SK-N-SH treated with all-trans-retinoic acid at 6 μM for 48 hours (cell line): ENCODE results near the gene RCAN1.

Source experiments
- ATAC-seq: fragments of 200-7000 bp; cut with Tn5 transposase; 3 replicates; pipeline ENCODE4 v1.9.1; 2020; ENCODE audit warnings: mild to moderate bottlenecking, moderate library complexity
- ARNTL ChIP-seq: fragments of 450-650 bp; formaldehyde crosslinking; IDR thresholded peaks from 2 replicates; pipeline ENCODE4 v1.5.0; 2020; ENCODE audit warnings: low read depth, mild to moderate bottlenecking, moderate library complexity, borderline replicate concordance
- BACH2 ChIP-seq: fragments of 250-450 bp; sonication (Bioruptor Pico); IDR thresholded peaks from 2 replicates; pipeline ENCODE4 v1.9.0; 2021; ENCODE audit warnings: mild to moderate bottlenecking, borderline replicate concordance
- CSDC2 ChIP-seq: fragments of 250-450 bp; sonication (Bioruptor Pico); IDR thresholded peaks from 2 replicates; pipeline ENCODE4 v1.5.0; 2020; ENCODE audit warnings: mild to moderate bottlenecking, moderate library complexity
- ESRRG ChIP-seq: fragments of 250-450 bp; sonication (Bioruptor Pico); IDR thresholded peaks from 2 replicates; pipeline ENCODE4 v1.6.1; 2021; ENCODE audit warnings: mild to moderate bottlenecking
- GLIS3 ChIP-seq: fragments of 250-450 bp; sonication (Bioruptor Pico); IDR thresholded peaks from 2 replicates; pipeline ENCODE4 v1.5.0; 2020; ENCODE audit warnings: mild to moderate bottlenecking, moderate library complexity
- ISL1 ChIP-seq: fragments of 250-450 bp; sonication (Bioruptor Pico); IDR thresholded peaks from 2 replicates; pipeline ENCODE4 v2.1.2; 2022; ENCODE audit warnings: mild to moderate bottlenecking, moderate library complexity
- OSR1 ChIP-seq: fragments of 250-450 bp; sonication (Bioruptor Pico); IDR thresholded peaks from 2 replicates; pipeline ENCODE4 v1.8.0; 2022; ENCODE audit warnings: moderate library complexity, mild to moderate bottlenecking, inconsistent platforms
- PPARA ChIP-seq: fragments of 250-450 bp; sonication (Bioruptor Pico); IDR thresholded peaks from 2 replicates; pipeline ENCODE4 v1.5.0; 2020; ENCODE audit warnings: mild to moderate bottlenecking, borderline replicate concordance
- RARB ChIP-seq: fragments of 250-450 bp; sonication (Bioruptor Pico); IDR thresholded peaks from 2 replicates; pipeline ENCODE4 v1.8.0; 2021; ENCODE audit warnings: mild to moderate bottlenecking, moderate library complexity
- SNAI2 ChIP-seq: fragments of 250-450 bp; sonication (Bioruptor Pico); IDR thresholded peaks from 2 replicates; pipeline ENCODE4 v1.5.0; 2020; ENCODE audit warnings: mild to moderate bottlenecking, moderate library complexity
- TOX ChIP-seq: fragments of 250-450 bp; sonication (Bioruptor Pico); IDR thresholded peaks from 2 replicates; pipeline ENCODE4 v1.8.0; 2021; ENCODE audit warnings: mild to moderate bottlenecking, moderate library complexity, borderline replicate concordance
- ZC3H10 ChIP-seq: fragments of 250-450 bp; sonication (Bioruptor Pico); IDR thresholded peaks from 2 replicates; pipeline ENCODE4 v1.5.1; 2021; ENCODE audit warnings: mild to moderate bottlenecking, moderate library complexity
- ZFP3 ChIP-seq: fragments of 250-450 bp; sonication (Bioruptor Pico); IDR thresholded peaks from 2 replicates; pipeline ENCODE4 v1.5.0; 2020; ENCODE audit warnings: mild to moderate bottlenecking, moderate library complexity
- ZFP30 ChIP-seq: fragments of 450-650 bp; formaldehyde crosslinking; IDR thresholded peaks from 2 replicates; pipeline ENCODE4 v1.5.0; 2022; ENCODE audit warnings: mild to moderate bottlenecking, moderate library complexity
- ZNF565 ChIP-seq: fragments of 450-650 bp; formaldehyde crosslinking; conservative IDR thresholded peaks from 2 replicates; pipeline ENCODE4 v1.5.0; 2020; ENCODE audit warnings: low read depth, mild to moderate bottlenecking, moderate library complexity
- ZNF70 ChIP-seq: fragments of 450-650 bp; formaldehyde crosslinking; IDR thresholded peaks from 2 replicates; pipeline ENCODE4 v1.5.0; 2020; ENCODE audit warnings: mild to moderate bottlenecking, moderate library complexity
- ZNF8 ChIP-seq: fragments of 450-650 bp; formaldehyde crosslinking; IDR thresholded peaks from 2 replicates; pipeline ENCODE4 v1.5.0; 2020; ENCODE audit warnings: mild to moderate bottlenecking, moderate library complexity
- TF ChIP-seq, protein P1 (sequence below): fragments of 250-450 bp; sonication (Bioruptor Pico); IDR thresholded peaks from 2 replicates; pipeline ENCODE4 v1.8.0; 2021; ENCODE audit warnings: low read depth, mild to moderate bottlenecking, moderate library complexity, borderline replicate concordance
- TF ChIP-seq, protein P2 (sequence below): fragments of 250-450 bp; sonication (Bioruptor Pico); IDR thresholded peaks from 2 replicates; pipeline ENCODE4 v1.5.1; 2020; ENCODE audit warnings: low read depth, mild to moderate bottlenecking, moderate library complexity
- TF ChIP-seq, protein P3 (sequence below): fragments of 250-450 bp; sonication (Bioruptor Pico); IDR thresholded peaks from 2 replicates; pipeline ENCODE4 v1.8.0; 2020; ENCODE audit warnings: mild to moderate bottlenecking, moderate library complexity, borderline replicate concordance
- TF ChIP-seq, protein P4 (sequence below): fragments of 250-450 bp; sonication (Bioruptor Pico); IDR thresholded peaks from 2 replicates; pipeline ENCODE4 v1.5.0; 2020; ENCODE audit warnings: mild to moderate bottlenecking, moderate library complexity
- TF ChIP-seq, protein P5 (sequence below): fragments of 250-450 bp; sonication (Bioruptor Pico); IDR thresholded peaks from 2 replicates; pipeline ENCODE4 v1.5.1; 2021; ENCODE audit warnings: mild to moderate bottlenecking, moderate library complexity

RCAN1 gene

DNA sequence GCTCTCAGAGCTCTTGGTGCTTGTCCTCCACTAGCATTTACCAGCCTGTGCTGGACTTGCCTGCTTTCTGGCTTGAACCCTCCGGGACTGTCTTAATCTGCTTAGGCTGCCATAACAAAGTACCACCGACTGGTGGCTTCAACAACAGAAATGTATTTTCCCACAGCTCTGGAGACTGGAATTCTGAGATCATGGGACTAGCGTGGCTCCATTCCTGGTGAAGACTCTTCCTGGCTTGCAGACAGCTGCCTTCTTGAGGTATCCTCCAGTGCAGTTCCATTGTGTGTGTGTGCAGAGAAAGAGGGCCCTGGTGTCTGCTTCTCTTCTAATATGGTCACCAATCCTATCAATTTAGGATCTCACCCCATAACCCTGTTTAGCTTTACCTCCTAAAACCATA, 22.0 kb upstream of the RCAN1 start:
- TF ChIP-seq, protein P1, sequence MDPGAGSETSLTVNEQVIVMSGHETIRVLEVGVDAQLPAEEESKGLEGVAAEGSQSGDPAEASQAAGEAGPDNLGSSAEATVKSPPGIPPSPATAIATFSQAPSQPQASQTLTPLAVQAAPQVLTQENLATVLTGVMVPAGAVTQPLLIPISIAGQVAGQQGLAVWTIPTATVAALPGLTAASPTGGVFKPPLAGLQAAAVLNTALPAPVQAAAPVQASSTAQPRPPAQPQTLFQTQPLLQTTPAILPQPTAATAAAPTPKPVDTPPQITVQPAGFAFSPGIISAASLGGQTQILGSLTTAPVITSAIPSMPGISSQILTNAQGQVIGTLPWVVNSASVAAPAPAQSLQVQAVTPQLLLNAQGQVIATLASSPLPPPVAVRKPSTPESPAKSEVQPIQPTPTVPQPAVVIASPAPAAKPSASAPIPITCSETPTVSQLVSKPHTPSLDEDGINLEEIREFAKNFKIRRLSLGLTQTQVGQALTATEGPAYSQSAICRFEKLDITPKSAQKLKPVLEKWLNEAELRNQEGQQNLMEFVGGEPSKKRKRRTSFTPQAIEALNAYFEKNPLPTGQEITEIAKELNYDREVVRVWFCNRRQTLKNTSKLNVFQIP (CRISPR knock-in tag): no peak
- TF ChIP-seq PPARA (CRISPR knock-in tag): no peak
- TF ChIP-seq ARNTL (CRISPR knock-in tag): no peak
- TF ChIP-seq, protein P2, sequence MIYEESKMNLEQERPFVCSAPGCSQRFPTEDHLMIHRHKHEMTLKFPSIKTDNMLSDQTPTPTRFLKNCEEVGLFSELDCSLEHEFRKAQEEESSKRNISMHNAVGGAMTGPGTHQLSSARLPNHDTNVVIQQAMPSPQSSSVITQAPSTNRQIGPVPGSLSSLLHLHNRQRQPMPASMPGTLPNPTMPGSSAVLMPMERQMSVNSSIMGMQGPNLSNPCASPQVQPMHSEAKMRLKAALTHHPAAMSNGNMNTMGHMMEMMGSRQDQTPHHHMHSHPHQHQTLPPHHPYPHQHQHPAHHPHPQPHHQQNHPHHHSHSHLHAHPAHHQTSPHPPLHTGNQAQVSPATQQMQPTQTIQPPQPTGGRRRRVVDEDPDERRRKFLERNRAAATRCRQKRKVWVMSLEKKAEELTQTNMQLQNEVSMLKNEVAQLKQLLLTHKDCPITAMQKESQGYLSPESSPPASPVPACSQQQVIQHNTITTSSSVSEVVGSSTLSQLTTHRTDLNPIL (CRISPR knock-in tag): no peak
- no peak for TF ChIP-seq GLIS3 (CRISPR knock-in tag)
- no peak for TF ChIP-seq CSDC2 (CRISPR knock-in tag)
- TF ChIP-seq, protein P3, sequence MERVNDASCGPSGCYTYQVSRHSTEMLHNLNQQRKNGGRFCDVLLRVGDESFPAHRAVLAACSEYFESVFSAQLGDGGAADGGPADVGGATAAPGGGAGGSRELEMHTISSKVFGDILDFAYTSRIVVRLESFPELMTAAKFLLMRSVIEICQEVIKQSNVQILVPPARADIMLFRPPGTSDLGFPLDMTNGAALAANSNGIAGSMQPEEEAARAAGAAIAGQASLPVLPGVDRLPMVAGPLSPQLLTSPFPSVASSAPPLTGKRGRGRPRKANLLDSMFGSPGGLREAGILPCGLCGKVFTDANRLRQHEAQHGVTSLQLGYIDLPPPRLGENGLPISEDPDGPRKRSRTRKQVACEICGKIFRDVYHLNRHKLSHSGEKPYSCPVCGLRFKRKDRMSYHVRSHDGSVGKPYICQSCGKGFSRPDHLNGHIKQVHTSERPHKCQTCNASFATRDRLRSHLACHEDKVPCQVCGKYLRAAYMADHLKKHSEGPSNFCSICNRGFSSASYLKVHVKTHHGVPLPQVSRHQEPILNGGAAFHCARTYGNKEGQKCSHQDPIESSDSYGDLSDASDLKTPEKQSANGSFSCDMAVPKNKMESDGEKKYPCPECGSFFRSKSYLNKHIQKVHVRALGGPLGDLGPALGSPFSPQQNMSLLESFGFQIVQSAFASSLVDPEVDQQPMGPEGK (CRISPR knock-in tag): no peak
- no peak for TF ChIP-seq ZNF70
- no peak for TF ChIP-seq ESRRG (CRISPR knock-in tag)
- no peak for TF ChIP-seq RARB (CRISPR knock-in tag)
- TF ChIP-seq SNAI2: no peak
- no peak for TF ChIP-seq OSR1 (CRISPR knock-in tag)
- no peak for TF ChIP-seq ZFP3
- no peak for TF ChIP-seq BACH2 (CRISPR knock-in tag)
- no peak for TF ChIP-seq ZNF8 (CRISPR knock-in tag)
- TF ChIP-seq, protein P4, sequence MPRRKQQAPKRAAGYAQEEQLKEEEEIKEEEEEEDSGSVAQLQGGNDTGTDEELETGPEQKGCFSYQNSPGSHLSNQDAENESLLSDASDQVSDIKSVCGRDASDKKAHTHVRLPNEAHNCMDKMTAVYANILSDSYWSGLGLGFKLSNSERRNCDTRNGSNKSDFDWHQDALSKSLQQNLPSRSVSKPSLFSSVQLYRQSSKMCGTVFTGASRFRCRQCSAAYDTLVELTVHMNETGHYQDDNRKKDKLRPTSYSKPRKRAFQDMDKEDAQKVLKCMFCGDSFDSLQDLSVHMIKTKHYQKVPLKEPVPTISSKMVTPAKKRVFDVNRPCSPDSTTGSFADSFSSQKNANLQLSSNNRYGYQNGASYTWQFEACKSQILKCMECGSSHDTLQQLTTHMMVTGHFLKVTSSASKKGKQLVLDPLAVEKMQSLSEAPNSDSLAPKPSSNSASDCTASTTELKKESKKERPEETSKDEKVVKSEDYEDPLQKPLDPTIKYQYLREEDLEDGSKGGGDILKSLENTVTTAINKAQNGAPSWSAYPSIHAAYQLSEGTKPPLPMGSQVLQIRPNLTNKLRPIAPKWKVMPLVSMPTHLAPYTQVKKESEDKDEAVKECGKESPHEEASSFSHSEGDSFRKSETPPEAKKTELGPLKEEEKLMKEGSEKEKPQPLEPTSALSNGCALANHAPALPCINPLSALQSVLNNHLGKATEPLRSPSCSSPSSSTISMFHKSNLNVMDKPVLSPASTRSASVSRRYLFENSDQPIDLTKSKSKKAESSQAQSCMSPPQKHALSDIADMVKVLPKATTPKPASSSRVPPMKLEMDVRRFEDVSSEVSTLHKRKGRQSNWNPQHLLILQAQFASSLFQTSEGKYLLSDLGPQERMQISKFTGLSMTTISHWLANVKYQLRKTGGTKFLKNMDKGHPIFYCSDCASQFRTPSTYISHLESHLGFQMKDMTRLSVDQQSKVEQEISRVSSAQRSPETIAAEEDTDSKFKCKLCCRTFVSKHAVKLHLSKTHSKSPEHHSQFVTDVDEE: no peak
- TF ChIP-seq ZC3H10 (CRISPR knock-in tag): no peak
- TF ChIP-seq, protein P5, sequence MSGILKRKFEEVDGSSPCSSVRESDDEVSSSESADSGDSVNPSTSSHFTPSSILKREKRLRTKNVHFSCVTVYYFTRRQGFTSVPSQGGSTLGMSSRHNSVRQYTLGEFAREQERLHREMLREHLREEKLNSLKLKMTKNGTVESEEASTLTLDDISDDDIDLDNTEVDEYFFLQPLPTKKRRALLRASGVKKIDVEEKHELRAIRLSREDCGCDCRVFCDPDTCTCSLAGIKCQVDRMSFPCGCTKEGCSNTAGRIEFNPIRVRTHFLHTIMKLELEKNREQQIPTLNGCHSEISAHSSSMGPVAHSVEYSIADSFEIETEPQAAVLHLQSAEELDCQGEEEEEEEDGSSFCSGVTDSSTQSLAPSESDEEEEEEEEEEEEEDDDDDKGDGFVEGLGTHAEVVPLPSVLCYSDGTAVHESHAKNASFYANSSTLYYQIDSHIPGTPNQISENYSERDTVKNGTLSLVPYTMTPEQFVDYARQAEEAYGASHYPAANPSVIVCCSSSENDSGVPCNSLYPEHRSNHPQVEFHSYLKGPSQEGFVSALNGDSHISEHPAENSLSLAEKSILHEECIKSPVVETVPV (CRISPR knock-in tag): no peak
- no peak for TF ChIP-seq ZFP30
- TF ChIP-seq ISL1: no peak
- ATAC-seq: no peak

DNA sequence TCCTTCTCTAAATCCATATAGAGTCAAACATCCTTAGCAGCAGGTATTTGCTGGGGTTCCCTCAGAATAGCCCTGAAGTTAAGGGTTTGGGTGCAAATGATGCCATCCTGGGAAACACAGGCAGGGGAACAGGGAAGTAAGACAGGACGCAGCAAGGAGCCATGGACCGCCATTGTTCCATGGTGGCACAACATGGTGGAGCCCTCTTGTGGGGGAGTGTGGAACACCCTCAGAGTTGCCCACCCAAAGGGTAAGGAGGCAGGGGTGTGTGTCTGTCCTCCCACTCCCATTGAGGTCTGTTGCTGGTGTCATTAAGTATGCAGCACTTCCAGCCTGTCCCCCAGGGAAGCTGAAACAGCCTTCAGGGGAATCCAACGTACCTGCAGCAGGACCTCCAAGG, 20.4 kb upstream of the RCAN1 start:
- ATAC-seq: no peak
- no peak for TF ChIP-seq TOX (CRISPR knock-in tag)
- TF ChIP-seq, all 23 proteins: peak for 0

DNA sequence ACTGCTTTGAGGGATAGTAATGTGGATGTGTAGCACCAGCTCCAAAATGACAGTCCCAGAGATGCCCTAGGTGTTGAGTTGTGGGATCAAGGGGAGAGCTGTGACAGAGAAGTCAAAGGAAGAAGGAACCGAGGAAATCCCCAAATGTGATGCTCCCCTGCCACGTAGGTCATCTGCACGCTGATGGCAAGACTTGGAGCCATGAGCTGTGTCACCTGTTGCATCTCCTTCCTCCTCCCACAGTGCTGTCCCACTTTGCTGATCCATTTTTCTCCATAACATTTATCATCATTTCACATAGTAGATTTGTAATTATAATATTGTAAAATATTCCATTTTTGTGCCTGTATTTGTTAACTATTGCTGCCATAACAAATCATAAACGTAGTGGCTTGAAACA, 17.6 kb upstream of the RCAN1 start:
- ATAC-seq: no peak
- TF ChIP-seq, protein P3 (CRISPR knock-in tag): no peak
- TF ChIP-seq CSDC2 (CRISPR knock-in tag) (no peak), ZNF565 (CRISPR knock-in tag) (no peak), GLIS3 (CRISPR knock-in tag) (no peak)
